HPDE6-E6E7 (cell line): ENCODE measurements around the gene PRELP.
"Not testable (repeated sequence)": the region's sequence is repeated elsewhere in the genome, so short reads cannot be mapped to it uniquely, and the experiment has no call there.

Source experiments
- DNase-seq: peaks from one replicate; pipeline ENCODE4 v3.0.0; 2011; ENCODE audit warnings: missing footprints; ENCODE audit errors: extremely low spot score

PRELP gene

DNA sequence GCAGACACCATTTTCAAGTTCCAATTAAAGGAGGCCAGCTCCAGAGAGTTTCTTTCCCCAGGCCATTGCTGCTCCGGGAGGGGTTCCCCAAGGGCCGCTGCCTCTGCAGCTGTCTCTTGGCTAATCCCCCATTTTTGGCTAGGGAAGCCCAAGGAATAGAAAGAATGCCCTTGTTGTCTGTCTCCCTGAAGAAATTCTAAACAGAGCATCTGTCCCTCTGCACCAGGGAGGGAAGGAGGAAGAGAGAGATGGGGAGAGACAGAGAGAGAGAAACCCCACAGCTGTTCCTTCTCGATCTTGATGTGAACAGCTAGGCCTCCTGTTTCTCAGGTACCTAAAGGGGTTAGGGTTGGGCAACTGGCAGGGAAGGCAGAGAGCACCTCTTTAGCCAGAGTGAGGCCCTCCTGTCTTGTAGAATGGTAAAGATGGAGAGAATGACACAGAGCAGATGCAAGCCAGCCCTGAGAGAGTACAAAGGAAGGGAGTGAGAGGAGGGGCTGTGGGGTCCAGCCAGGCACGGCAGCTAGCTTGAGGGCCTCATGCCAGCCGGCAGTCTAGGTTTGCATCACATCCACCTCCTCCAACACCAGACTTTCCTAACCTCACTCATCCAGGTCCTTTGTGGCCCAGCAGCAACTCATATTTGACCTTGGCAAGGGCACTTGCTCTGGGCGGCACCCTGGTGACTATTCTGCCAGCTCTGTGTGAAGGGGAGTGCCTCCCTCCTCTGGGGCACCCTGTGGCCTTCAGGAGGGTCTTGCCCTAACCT lies 31.4 kb downstream of the PRELP start:
- no peak for DNase-seq

DNA sequence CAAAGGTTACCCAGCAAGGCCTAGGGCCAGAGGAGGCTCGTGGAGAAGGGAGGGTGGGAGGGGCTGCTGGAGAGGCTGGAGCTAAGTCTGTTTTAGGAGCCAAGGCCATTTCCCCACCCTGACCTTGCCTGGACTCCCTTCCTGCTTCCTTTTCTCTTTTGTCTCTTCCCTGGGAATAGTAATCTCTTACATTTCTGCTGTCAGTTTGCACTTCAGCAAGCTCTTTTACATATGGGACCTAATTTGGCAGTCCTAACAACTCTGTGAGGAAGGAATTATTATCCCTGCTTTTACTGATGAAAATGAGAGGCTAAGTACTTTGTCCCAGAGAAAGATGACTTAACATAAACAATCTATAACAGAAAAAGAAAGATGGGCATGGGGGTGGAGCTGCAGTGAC lies 32.2 kb downstream of the PRELP start:
- DNase-seq, result no peak

DNA sequence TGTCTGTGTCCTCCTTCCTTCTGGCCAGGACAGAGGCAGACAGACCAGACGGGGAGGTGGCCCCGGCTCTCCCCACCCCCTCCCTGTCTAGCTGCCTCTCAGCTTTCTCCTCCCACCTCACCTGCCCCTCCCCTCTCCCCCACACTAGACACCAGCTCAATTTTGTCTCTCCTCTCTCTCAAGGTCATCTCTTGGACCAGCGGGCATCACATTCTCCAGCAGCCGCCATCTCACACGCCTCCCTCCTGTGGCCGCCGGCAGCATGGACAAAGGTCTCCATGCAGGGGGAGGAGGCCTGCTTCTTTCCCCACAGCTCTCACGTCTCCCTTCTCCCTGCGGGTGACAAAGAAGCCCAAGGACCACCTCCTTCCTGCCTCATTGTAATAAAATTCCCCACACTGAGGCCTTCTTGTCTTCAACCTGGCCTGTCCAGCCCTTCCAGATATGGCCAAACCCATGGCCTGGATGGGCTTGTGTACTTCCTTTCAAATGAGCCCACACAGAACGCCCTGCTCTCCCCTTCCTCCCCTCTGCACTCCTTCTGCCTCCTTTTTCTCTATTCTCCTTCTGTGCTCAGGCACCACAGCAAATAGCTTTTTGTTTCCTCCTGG lies 33.0 kb downstream of the PRELP start:
- no peak for DNase-seq

DNA sequence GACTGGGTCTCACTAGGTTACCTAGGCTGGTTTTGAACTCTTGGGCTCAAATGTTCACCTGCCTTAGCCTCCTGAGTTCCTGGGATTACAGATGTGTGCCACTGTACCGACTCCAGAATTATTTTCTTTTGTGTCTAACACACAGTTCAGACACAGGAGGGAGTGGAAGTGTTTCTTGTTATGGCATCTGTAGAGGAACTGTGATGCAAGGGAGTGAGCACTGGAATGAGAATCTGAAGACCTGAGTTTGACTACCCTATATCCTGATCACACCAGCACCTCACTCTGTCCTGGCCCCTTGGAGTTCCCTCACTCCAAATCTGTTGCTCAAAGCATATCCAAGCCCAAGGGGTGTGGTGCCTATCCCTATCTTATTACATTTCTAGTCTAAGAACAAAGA lies 33.5 kb downstream of the PRELP start:
- no peak for DNase-seq

DNA sequence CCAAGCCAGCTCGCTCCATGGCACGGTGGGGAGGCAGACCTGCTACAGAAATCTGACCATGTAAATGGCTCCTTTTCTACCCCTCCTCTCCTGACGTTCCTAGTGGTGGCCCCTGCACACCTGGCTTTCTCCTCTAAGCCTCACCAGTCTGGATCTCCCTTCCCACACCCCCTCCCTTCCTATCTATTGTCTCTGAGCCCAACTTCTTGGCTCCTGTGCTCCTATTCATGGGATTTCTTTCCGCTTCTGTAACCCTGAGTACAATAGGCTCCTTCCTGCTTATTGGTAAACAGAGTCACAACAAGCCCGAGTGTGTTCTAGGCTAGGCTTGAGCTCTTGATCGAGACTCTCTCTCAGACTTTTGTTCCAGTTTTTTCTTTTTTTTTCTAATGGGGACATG lies 35.9 kb downstream of the PRELP start:
- no peak for DNase-seq

DNA sequence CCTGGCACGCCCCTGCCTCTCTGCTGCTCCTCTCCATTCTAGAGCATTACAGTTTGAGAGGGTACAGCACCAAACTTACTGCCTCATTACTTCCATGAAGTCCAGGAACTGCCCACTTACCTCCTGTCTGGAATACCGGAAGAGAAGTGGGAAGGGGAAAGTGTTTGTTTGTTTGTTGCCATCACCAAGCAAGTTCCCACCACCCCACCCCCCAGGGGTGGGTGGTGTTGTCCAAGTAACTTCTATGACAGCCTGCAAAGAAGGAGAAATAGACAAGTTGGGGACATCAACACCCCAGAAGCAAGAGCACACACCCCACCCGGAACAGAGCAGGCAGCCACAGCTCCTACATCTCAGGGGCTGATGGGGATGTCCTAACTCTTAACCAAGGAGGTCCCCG lies 36.3 kb downstream of the PRELP start:
- no peak for DNase-seq

DNA sequence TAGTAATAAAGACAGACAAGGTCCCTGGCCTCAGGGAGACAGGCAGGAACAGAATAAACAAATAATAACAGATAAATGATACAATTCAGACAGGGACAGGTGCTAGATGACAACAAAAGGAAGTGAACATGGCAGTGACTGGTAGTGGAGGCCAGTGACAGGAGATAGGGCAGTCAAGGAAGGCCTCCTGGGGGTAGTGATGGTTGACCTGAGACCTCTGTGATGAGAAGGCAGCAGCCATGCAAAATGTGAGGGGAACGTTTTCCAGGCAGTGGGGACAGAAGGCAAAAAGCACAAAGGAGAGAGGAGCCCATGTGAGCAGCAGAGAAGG lies 36.9 kb downstream of the PRELP start:
- no peak for DNase-seq

DNA sequence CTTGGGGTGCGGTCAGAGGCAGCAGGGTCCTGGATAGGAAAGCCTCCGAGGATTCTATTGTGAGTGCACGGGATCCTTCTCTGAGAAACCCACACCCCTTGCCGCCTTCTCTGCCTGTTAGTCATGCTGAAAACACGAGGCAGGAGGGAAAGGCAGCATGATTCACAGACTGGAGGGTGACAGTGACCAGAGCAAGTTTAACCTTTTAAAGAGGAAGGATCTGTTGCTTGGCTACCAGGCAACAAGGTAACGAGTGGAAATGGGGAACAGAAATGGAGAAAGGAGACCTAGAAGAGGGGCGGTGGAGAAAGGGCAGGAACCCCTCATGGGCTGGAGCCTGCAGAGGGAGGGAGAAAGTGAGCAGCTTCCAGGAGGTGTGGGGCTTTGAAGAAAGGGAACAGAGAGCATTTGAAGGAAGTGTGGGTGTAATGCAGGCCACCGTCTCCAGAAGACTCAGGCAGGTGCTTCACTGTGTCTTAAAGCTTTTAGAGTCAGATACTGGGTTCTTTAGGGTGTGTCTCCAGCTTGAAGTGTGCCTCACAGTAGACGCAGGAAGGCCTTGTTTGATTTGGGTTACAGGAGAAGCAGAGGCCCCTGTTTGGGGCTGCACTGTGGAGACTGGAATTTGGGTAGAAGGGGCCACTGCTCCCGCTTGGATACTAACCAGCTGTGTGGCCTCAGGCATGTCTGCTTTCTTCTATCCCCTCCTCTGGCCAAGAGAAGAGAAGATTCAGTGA lies 37.4 kb downstream of the PRELP start:
- DNase-seq, result peak; percentile 95

DNA sequence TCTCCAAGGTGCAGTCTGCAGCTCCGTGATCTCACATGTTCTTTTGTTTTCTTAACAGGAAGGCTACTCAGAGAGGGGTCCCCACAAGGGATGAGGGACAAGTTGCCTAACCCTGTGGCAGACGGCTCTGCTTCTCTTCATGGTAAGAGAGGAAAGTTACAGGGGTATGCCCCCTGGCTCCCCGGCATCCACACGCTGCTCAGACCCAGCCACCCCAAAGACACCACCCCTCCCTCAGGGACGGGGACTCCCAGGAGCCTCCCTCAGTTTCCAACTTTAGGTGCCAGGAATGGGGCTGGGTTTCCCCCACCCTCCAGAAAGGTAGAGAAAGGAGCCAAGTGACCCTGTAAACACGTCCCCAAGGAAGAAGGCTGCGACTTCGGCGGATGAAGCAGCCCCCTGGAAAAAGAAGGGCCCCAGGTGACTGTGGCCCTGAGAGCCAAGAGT lies 38.0 kb downstream of the PRELP start:
- DNase-seq, result no peak

DNA sequence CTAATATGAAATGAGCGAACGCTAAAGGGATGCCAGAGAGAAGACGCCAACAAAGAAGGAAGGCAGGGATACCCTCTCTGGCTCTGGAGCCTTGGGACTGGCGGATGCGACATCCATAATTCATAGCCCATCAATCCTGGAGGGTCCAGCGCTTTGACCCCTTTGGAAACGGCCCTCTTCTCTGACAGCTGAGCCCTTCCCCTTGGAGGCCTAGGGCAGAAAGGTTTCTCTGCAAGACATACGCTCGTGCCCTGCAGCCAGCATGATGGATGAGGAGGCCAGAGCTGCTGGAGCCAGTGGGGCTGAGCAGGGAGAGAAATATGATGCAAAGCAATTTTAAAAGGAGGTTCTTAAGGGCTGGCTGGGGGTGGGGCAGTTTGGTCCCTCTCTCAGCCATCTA lies 40.6 kb downstream of the PRELP start:
- DNase-seq, result no peak

DNA sequence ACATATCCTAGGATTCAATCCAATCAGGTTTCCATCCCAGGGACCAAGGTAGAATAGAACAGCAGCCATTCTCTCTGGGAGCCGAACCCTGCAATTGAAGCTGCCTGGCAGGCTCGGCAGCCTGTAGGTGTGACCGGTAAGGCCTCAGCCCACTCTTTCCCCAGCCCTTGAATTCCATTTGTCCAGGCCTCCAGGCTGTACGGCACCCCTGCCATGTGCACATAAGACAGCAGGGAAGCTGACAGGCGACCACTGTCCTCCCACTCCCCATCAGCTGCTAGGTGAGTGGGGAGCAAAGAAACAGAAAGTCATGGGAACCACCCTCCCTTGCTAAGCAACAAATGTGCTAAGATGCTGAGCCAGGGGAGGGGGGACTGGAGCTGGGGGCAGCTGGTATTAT lies 41.3 kb downstream of the PRELP start:
- DNase-seq, result no peak

DNA sequence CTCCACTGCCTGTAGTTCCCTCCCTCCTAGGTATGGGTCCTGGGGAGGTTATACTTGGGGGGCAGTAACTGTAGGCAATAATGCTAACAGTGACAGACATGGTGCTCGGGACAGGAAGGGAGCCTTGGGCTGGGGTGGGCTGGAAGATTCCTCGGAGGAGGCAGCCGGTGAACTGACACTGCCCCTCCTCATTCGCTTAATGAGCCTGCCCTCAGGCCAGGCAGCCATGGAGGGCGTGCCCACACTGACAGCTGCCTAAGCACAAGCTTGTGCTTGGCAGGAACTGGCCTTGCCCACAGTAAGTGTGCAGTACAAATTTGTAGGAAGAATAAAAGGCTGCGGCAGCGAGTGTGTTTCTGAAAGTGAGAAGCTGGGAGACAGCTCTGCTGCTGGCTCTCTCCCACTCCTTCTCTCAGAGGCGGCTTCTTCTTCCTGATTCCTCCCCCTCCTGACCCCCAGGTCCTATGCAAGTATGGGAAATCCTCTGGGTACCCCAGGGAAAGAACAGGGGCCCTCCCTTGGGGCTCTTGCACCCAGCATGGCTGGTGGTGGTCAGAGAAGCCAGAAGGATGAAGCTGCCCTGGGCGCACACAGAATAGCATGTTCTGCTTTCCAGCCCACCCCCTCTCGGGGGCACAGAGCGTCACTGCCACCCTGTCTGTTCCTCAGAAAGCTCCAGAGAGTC lies 42.0 kb downstream of the PRELP start:
- no peak for DNase-seq

DNA sequence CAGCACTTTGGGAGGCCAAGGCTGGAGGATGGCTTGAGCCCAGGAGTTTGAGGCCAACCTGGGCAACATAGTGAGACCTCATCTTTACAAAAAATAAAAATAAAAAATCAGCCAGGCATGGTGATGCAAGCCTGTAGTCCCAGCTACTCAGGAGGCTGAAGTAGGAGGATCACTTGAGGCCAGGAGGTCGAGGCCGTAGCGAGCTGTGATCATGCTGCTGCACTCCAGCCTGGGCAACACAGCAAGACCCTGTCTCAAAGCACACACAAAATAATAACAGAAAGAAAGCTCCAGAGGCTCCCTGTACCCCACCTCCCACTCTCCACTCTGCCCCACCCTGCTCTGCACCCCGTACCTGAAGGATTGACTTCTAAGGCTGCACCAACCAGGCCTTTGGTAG lies 42.5 kb downstream of the PRELP start:
- not testable (repeated sequence) for DNase-seq

DNA sequence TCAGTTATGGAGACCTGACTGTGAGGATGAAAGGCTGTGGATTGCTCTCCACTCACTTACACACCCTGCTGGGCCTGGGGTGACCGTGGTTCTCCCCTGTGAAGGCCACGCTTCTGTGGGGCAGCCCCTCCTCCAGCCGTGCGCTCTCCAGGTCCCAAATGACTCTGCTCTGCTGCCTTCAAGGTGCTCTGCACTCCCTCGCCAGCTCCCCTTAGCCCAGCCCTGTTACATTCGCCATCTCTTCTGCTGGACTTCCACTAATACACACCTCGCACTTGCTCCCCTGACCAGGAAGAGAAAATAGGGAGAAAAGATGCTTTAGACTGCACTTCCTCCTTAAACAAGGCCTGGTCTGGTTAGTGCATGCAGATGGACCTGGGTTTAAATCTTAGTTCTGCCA lies 42.9 kb downstream of the PRELP start:
- DNase-seq, result no peak

DNA sequence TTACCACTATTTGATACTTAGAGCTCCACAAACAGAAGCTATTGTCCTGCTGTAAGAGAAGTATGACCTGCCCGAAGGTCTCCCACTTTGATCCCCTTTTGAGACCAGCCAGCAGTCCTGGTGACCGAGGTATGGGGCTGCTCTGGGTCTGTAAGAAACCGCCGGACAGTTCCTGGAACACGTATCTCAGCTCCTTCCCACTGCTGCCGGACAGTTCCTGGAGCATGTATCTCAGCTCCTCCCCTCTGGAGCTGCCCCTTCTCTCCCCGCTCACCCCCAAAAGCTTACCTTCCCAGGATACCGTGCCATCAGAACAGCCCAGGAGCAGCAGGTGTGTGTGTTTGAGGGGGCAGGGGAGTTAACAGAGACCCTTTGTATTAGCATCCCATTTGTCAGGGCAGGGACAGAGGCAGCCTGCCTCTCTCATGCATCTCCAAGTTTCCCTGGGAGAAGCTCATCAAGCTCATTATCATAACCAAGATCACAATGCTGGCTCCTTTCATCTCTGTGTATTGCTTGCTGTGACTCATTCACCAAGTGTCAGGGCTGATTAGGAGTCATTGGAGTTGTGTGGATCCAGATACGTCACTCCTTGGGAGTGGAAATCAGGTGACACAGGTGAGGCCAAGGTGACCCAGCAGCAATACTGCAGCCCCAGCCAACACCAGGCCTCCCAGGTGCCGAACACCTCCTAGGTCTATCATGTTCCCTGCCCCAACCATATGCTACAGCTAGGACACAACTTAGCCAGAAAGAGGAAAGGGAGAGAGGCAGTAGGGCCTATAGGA lies 43.6 kb downstream of the PRELP start:
- DNase-seq, result peak; percentile 57

DNA sequence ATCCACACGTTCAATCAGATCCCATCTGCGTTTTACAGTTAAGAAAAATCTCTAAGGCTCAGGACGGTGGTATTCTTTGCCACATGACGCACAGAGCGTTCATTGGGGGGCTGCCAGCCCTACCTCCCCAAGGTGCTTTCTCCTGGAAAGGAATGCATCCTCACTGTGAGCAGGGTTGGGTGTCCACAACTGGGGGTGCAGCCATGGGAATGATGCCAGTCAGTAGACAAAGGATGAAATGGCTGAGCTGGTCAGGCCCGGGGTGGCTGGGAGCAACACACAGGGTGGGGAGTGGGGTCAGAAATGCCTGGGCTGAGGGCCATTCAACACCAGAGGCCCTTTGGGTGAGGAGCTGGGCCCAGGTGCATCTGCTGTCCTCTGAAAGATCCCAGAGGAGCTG lies 44.3 kb downstream of the PRELP start:
- DNase-seq, result no peak

DNA sequence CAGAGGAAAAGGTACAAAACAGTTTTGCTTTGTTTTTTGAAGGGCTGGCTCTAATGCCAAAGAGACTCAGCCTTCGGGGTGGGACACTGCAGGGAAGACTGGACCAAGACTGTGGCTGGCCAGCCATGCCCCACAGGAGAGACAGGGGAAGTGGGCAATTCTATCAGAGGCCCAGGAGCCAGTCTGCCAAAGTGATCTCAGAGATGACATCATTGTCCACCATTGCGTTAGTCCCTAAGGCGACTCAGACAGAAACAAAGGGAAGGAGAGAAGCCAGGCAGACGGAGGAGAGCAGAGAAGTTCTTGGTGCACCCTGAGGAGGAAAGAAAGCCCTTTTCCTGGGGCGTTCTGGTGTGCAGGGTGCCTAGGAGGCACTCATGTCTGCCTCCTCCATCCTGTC lies 44.7 kb downstream of the PRELP start:
- no peak for DNase-seq

DNA sequence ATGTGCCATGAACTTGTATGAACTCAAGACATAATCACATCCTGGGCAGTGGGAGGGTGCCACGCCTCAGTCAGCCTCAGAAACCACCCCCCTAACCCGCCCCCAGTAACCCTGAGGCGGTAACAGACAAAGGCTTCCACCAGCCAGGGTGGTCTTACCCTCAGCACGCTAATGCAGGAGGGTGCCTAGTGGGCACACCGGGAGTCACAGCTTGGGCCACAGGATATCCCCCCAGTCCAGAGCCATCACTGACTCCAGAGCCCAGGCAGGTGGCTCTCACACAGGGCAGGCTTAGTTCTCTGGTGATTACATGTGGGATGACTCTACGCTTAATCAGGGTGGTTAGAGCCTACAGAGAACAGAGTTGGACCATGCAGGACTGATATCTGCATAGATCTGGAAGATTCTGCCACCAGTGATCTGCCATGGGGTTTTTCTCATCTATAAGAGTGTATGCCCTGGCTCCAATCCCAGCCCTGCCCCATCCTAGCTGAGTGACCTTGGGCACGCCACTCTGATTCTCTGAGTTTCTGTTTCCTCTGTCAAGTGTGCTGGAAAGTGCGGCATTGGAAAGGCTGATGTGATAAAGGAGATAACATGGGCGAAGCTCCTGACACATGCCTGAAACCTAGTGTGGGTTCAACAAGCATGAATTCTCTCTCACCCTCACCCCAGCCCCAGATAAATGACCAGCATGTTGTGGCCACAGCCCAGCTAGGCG lies 45.6 kb downstream of the PRELP start:
- no peak for DNase-seq

DNA sequence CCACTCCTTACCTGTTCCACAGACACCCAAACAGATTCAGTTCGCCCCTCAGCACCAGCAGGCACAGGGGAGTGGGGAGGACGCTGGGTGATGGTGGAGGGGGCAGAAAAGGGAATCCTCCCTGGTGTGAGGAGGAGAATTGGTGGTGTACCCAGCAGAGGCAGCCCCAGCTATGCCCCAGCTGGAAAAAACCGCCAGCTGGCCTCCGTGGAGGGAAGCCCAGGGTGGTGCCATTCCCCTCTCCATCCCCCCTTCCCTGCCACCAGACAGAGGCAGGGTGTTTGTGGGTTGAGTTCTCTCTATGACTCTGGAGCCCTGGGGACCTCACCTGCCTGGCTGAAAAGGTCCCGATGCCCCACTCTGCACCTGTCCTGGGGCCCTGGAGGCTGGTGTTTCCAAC lies 46.2 kb downstream of the PRELP start:
- no peak for DNase-seq

DNA sequence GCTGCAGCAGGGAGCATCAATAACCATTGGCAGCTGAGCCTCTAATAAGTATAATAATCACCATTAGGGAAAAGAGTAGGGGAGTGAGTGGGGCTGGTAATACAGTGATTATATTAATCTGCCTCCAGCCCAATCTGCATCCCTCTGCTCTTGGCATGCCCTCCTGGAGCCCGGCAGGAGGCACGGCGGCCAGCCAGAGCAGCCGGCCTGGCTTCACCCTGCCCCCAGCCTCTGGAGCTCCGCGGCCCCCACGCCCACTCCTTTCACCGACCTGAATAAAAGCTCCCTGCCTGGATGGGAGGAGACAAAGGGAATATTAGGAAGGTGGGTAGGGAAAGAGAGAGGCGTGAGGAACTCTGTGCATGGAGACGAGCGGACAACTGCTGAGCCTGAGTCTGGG lies 46.6 kb downstream of the PRELP start:
- no peak for DNase-seq

DNA sequence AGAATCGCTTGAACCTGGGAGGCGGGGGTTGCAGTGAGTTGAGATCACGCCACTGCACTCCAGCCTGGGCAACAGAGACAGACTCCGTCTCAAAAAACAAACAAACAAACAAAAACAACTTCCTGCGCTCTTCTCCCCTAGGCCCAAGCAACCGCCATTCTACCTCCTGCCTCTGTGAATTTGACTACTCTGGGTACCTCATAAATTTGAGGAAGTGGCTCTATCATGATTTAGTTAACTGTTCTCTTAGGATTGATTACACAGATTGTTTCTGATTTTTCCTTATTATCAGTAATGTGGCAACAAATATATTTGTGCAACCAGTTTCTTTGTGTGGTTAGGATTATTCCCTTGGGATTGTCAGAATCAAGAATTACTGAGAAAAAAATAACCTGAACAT lies 48.1 kb downstream of the PRELP start:
- DNase-seq, result no peak
